Measurements from ENCODE around the gene TRPV2. TPM values are rescaled to one million over a fixed set of nuclear protein-coding genes. Genes with fewer than 3 reads are reported as not detected.

TRPV2 gene, protein sequence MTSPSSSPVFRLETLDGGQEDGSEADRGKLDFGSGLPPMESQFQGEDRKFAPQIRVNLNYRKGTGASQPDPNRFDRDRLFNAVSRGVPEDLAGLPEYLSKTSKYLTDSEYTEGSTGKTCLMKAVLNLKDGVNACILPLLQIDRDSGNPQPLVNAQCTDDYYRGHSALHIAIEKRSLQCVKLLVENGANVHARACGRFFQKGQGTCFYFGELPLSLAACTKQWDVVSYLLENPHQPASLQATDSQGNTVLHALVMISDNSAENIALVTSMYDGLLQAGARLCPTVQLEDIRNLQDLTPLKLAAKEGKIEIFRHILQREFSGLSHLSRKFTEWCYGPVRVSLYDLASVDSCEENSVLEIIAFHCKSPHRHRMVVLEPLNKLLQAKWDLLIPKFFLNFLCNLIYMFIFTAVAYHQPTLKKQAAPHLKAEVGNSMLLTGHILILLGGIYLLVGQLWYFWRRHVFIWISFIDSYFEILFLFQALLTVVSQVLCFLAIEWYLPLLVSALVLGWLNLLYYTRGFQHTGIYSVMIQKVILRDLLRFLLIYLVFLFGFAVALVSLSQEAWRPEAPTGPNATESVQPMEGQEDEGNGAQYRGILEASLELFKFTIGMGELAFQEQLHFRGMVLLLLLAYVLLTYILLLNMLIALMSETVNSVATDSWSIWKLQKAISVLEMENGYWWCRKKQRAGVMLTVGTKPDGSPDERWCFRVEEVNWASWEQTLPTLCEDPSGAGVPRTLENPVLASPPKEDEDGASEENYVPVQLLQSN
- total RNA-seq (2014; rRNA removed; shearing (Covaris generic)) (10.5 and 15.4 TPM in 2 replicates), total RNA-seq (2022) (4.9 and 5.3 TPM in 2 replicates), Bru-seq, nascent RNA (percentile 29 among the genes with signal in this experiment), BruChase-seq, experiment 1, labeled RNA remaining after a 6-hour chase (percentile 27 among the genes with signal in this experiment), BruChase-seq, experiment 2, labeled RNA remaining after a 2-hour chase (percentile 31 among the genes with signal in this experiment)
- long read RNA-seq, partial matches to known transcripts = 0 of 3 reads
- long read RNA-seq, other reads (novel, unspliced or antisense) = 2 of 3 reads

- Histone ChIP-seq H3K9me3 (ENCODE audit: low read length) (no peaks in the 10 kb centered on the region), H3K36me3 (ENCODE audit: insufficient read depth, low read length) (peaks cover 7% of the 10 kb centered on the region; the same call in 1 of the 2 replicates), H3K4me2 (ENCODE audit: low read length) (peak within 1 kb of the TSS; percentile 94), H4K20me1 (ENCODE audit: insufficient read depth, low read length) (no peaks in the 10 kb centered on the region), H3K9me2 (ENCODE audit: insufficient read depth, low read length) (no peaks in the 10 kb centered on the region), H3K27ac (ENCODE audit: low read depth, low read length, poor library complexity, severe bottlenecking) (peak within 1 kb of the TSS; percentile 5), H3K4me3 (ENCODE audit: low read depth, low read length, poor library complexity, severe bottlenecking) (peak within 1 kb of the TSS; percentile 71), H3K79me2 (ENCODE audit: insufficient read depth, low read depth, low read length) (no peaks in the 10 kb centered on the region), H3K4me1 (ENCODE audit: insufficient read depth, low read length, poor library complexity, severe bottlenecking) (peaks cover 35% of the 10 kb centered on the region), H2AFZ (ENCODE audit: low read length) (peak within 1 kb of the TSS; percentile 83; the same call in 1 of the 2 replicates)
- DNase-seq (ENCODE audit: low spot score) = peak; percentile 80
- ChIA-PET POLR2A (interaction anchor here (0.5 to 1.6 kb wide), 5 partner anchors 17 to 60 kb away, joined by 3 to 6 read pairs (median 3); partner anchors contain the start of gene UBB), CTCF (ENCODE audit: unreplicated experiment) (interaction anchor here (0.6 to 1.5 kb wide), 4 partner anchors 10 to 51 kb away, joined by 3 to 9 read pairs (median 5); no protein-coding TSS in a partner anchor)
- TF ChIP-seq, protein P1, sequence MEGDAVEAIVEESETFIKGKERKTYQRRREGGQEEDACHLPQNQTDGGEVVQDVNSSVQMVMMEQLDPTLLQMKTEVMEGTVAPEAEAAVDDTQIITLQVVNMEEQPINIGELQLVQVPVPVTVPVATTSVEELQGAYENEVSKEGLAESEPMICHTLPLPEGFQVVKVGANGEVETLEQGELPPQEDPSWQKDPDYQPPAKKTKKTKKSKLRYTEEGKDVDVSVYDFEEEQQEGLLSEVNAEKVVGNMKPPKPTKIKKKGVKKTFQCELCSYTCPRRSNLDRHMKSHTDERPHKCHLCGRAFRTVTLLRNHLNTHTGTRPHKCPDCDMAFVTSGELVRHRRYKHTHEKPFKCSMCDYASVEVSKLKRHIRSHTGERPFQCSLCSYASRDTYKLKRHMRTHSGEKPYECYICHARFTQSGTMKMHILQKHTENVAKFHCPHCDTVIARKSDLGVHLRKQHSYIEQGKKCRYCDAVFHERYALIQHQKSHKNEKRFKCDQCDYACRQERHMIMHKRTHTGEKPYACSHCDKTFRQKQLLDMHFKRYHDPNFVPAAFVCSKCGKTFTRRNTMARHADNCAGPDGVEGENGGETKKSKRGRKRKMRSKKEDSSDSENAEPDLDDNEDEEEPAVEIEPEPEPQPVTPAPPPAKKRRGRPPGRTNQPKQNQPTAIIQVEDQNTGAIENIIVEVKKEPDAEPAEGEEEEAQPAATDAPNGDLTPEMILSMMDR (conservative IDR thresholded peaks at IDR 0.05; ENCODE audit: low read length) = peak; percentile 85
- TF ChIP-seq EZH2phosphoT487 (IDR thresholded peaks at IDR 0.05; ENCODE audit: borderline replicate concordance, low read depth, low read length) = no peak
- no TSS peak for BruUV-seq (replicated peaks)
- intact Hi-C loops (cut with micrococcal nuclease; ENCODE audit: unreplicated experiment) = loop anchor here (1.0 kb wide), 2 partner anchors 29 to 52 kb away; no protein-coding TSS in a partner anchor
These were observed at the start of gene TRPV2 for GRCh38 chr17:16415031-16415924. Gene TRPV2, plus strand, starts transcription at chr17:16415571. Its CDS starts 2,098 bp downstream, at chr17:16417669.

DNA sequence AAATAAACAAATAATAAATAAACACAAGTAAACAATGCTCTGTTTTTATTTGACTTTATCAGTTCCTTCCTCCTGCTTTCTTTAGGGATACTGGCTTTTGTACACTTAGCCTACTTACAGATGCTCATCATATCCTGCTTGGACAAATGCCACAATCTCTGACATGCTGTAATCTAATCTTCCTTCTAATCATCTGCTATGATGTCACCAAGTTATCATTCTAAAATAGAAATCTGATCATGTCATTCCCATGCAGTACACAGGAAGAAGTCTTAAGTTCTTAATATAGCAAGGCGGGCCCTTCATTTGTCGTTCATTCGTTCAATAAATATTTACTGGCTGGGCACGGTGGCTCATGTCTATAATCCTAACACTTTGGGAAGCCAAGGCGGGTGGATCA is 43.6 kb upstream of the TRPV2 start:
- Histone ChIP-seq H3K9me2 (ENCODE audit: insufficient read depth, low read length) (no peaks in the 10 kb centered on the region), H3K4me2 (ENCODE audit: low read length) (no peak overlapping the region), H3K4me3 (ENCODE audit: low read depth, low read length, poor library complexity, severe bottlenecking) (no peak overlapping the region), H3K79me2 (ENCODE audit: insufficient read depth, low read depth, low read length) (no peaks in the 10 kb centered on the region), H3K4me1 (ENCODE audit: insufficient read depth, low read length, poor library complexity, severe bottlenecking) (no peaks in the 10 kb centered on the region), H3K27ac (ENCODE audit: low read depth, low read length, poor library complexity, severe bottlenecking) (no peak overlapping the region), H4K20me1 (ENCODE audit: insufficient read depth, low read length) (no peaks in the 10 kb centered on the region), H3K9me3 (ENCODE audit: low read length) (no peaks in the 10 kb centered on the region), H2AFZ (ENCODE audit: low read length) (no peak overlapping the region), H3K36me3 (ENCODE audit: insufficient read depth, low read length) (no peaks in the 10 kb centered on the region)
- ChIA-PET POLR2A (no interaction called here), CTCF (ENCODE audit: unreplicated experiment) (no interaction called here)
- TF ChIP-seq, protein P1 (conservative IDR thresholded peaks at IDR 0.05; ENCODE audit: low read length) = no peak
- TF ChIP-seq EZH2phosphoT487 (IDR thresholded peaks at IDR 0.05; ENCODE audit: borderline replicate concordance, low read depth, low read length) = no peak
- BruUV-seq (replicated peaks) = no TSS peak
- DNase-seq (ENCODE audit: low spot score) = no peak
- intact Hi-C loops (cut with micrococcal nuclease; ENCODE audit: unreplicated experiment) = no loop called here

Measured in OCI-LY7 (cell line).